ENCODE data around the gene OLIG2.

DNA sequence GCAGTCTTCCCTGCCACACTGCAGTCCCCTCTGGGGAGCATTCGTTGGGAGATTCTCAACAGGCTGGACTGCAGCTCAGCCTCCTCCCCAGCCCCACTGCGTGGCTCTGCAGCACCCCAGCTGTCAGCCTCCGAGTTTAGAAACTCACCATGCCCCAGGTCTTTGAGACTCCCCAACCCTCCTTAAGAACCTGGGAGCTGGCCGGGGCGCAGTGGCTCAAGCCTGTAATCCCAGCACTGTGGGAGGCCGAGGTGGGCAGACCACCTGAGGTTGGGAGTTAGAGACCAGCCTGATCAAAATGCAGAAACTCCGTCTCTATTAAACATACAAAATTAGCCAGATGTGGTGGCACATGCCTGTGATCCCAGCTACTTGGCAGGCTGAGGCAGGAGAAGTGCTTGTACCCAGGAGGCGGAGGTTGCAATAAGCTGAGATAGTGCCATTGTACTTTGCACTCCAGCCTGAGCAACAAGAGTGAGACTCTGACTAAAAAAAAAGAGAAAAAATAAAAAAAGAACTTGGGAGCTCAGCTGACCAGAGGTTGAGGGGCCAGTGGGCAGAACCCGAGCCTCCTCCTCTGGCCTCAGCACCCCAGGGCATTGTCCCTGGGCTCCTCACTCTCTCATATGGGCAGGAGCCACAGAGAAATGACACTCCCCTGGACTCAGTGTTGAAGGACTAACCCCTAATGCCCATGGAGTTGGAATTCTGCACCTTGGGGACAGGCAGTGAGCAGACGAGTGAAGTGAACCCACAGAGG is 5.6 kb downstream of the OLIG2 start:
- TF ChIP-seq, protein P1, sequence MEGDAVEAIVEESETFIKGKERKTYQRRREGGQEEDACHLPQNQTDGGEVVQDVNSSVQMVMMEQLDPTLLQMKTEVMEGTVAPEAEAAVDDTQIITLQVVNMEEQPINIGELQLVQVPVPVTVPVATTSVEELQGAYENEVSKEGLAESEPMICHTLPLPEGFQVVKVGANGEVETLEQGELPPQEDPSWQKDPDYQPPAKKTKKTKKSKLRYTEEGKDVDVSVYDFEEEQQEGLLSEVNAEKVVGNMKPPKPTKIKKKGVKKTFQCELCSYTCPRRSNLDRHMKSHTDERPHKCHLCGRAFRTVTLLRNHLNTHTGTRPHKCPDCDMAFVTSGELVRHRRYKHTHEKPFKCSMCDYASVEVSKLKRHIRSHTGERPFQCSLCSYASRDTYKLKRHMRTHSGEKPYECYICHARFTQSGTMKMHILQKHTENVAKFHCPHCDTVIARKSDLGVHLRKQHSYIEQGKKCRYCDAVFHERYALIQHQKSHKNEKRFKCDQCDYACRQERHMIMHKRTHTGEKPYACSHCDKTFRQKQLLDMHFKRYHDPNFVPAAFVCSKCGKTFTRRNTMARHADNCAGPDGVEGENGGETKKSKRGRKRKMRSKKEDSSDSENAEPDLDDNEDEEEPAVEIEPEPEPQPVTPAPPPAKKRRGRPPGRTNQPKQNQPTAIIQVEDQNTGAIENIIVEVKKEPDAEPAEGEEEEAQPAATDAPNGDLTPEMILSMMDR (IDR thresholded peaks at IDR 0.05; ENCODE audit: insufficient read depth, low read depth, low read length) = no peak
- TF ChIP-seq EZH2 (IDR thresholded peaks at IDR 0.05; ENCODE audit: insufficient read depth, low read length) = no peak
